ENCODE measurements around the gene CYSRT1. TPM values are rescaled to one million over a fixed set of nuclear protein-coding genes. Genes with fewer than 3 reads are reported as not detected.

The CYSRT1 gene
- 1.4 TPM in 1 of 2 replicates, not detected in the other for total RNA-seq

GRCh38 chr9:137224830-137225694 is at the start of gene CYSRT1:
TSS of gene CYSRT1 (plus strand) at chr9:137225174. CDS start at chr9:137225622, 448 bp downstream.

GRCh38 chr9:137188490-137189296 is 36.3 kb upstream of the CYSRT1 start, which contains the start of the genes ANAPC2 and SSNA1:
TSS of gene ANAPC2 (minus strand) at chr9:137188560. CDS start at chr9:137188532, 28 bp downstream.
TSS of gene SSNA1 (plus strand) at chr9:137188676. CDS start at chr9:137188727, 51 bp downstream.

GRCh38 chr9:137200311-137201204 is 24.4 kb upstream of the CYSRT1 start, which contains the start of gene TPRN:
TSS of gene TPRN (minus strand) at chr9:137200741. CDS start at chr9:137200711, 30 bp downstream.

GRCh38 chr9:137205126-137206069 is 19.6 kb upstream of the CYSRT1 start, which contains the start of the genes NDOR1 and TMEM203:
TSS of gene NDOR1 (plus strand) at chr9:137205700. CDS start at chr9:137205778, 78 bp downstream.
TSS of gene TMEM203 (minus strand) at chr9:137205648. CDS start at chr9:137205414, 234 bp downstream.

GRCh38 chr9:137222190-137223077 is 2.5 kb upstream of the CYSRT1 start, which contains the start of gene RNF208:
TSS of gene RNF208 (minus strand) at chr9:137222240. CDS start at chr9:137221212, 1,028 bp downstream.

GRCh38 chr9:137227054-137227852 is 2.3 kb downstream of the CYSRT1 start, which contains the start of gene RNF224:
TSS of gene RNF224 (plus strand) at chr9:137227502. CDS start at chr9:137228336, 834 bp downstream.

GRCh38 chr9:137230705-137231371 is 5.9 kb downstream of the CYSRT1 start, which contains the start of gene SLC34A3:
TSS of gene SLC34A3 (plus strand) at chr9:137230901. CDS start at chr9:137231703, 802 bp downstream.

GRCh38 chr9:137240841-137241489 is 16.0 kb downstream of the CYSRT1 start, which contains the start of gene TUBB4B:
TSS of gene TUBB4B (plus strand) at chr9:137241287. CDS start at chr9:137241361, 74 bp downstream.

GRCh38 chr9:137251194-137251461 is 26.2 kb downstream of the CYSRT1 start, which contains the start of gene STPG3:
TSS of gene STPG3 (plus strand) at chr9:137251286. CDS start at chr9:137251287, 1 bp downstream.

GRCh38 chr9:137254624-137255447 is 29.9 kb downstream of the CYSRT1 start, which contains the start of gene NELFB:
TSS of gene NELFB (plus strand) at chr9:137255327.

Other genes with a start within 250 kb of the CYSRT1 start
- gene PTGDS, start 247.7 kb upstream of the CYSRT1 start, total RNA-seq = 211 and 233 TPM in 2 replicates
- 0.73 TPM in 1 of 2 replicates, not detected in the other for gene LCNL1, start 242.2 kb upstream of the CYSRT1 start, total RNA-seq
- 22.2 and 22.3 TPM in 2 replicates for gene PAXX, start 232.8 kb upstream of the CYSRT1 start, total RNA-seq
- gene CLIC3, start 228.6 kb upstream of the CYSRT1 start, total RNA-seq = 0.83 and 3.2 TPM in 2 replicates
- gene ABCA2, start 196.9 kb upstream of the CYSRT1 start, total RNA-seq = 27.1 and 27.6 TPM in 2 replicates
- gene FUT7, start 193.1 kb upstream of the CYSRT1 start, total RNA-seq = not detected in 2 replicates
- 58.8 and 86.1 TPM in 2 replicates for gene NPDC1, start 179.0 kb upstream of the CYSRT1 start, total RNA-seq
- gene ENTPD2, start 171.1 kb upstream of the CYSRT1 start, total RNA-seq = not detected in 2 replicates
- gene SAPCD2, start 154.6 kb upstream of the CYSRT1 start, total RNA-seq = 0.34 and 0.75 TPM in 2 replicates
- 6.0 and 9.9 TPM in 2 replicates for gene UAP1L1, start 147.7 kb upstream of the CYSRT1 start, total RNA-seq
- 59.6 and 67.2 TPM in 2 replicates for gene MAN1B1, start 138.2 kb upstream of the CYSRT1 start, total RNA-seq
- gene DPP7, start 110.4 kb upstream of the CYSRT1 start, total RNA-seq = 97.4 and 113 TPM in 2 replicates
- gene GRIN1, start 86.0 kb upstream of the CYSRT1 start, total RNA-seq = 0.29 TPM in 1 of 2 replicates, not detected in the other
- gene LRRC26, start 55.1 kb upstream of the CYSRT1 start, total RNA-seq = not detected in 2 replicates
- not detected in 2 replicates for gene TMEM210, start 53.1 kb upstream of the CYSRT1 start, total RNA-seq
- gene ANAPC2, start 36.6 kb upstream of the CYSRT1 start, total RNA-seq = 10.9 and 19.1 TPM in 2 replicates
- 50.5 and 62.2 TPM in 2 replicates for gene SSNA1, start 36.5 kb upstream of the CYSRT1 start, total RNA-seq
- gene TPRN, start 24.4 kb upstream of the CYSRT1 start, total RNA-seq = 9.4 and 14.9 TPM in 2 replicates
- 33.2 and 33.7 TPM in 2 replicates for gene TMEM203, start 19.5 kb upstream of the CYSRT1 start, total RNA-seq
- 8.0 and 9.5 TPM in 2 replicates for gene NDOR1, start 19.5 kb upstream of the CYSRT1 start, total RNA-seq
- not detected in 2 replicates for gene RNF208, start 2.9 kb upstream of the CYSRT1 start, total RNA-seq
- not detected in 2 replicates for gene RNF224, start 2.3 kb downstream of the CYSRT1 start, total RNA-seq
- not detected in 2 replicates for gene SLC34A3, start 5.7 kb downstream of the CYSRT1 start, total RNA-seq
- gene TUBB4B, start 16.1 kb downstream of the CYSRT1 start, total RNA-seq = 118 and 122 TPM in 2 replicates
- not detected in 2 replicates for gene STPG3, start 26.1 kb downstream of the CYSRT1 start, total RNA-seq
- 33.9 and 37.6 TPM in 2 replicates for gene NELFB, start 30.2 kb downstream of the CYSRT1 start, total RNA-seq
- gene TOR4A, start 52.6 kb downstream of the CYSRT1 start, total RNA-seq = 4.0 and 5.3 TPM in 2 replicates
- 0.29 and 1.7 TPM in 2 replicates for gene NRARP, start 77.1 kb downstream of the CYSRT1 start, total RNA-seq
- 5.3 and 9.4 TPM in 2 replicates for gene EXD3, start 198.0 kb downstream of the CYSRT1 start, total RNA-seq
- gene NOXA1, start 198.2 kb downstream of the CYSRT1 start, total RNA-seq = 0.12 TPM in 1 of 2 replicates, not detected in the other
- gene ENTPD8, start 216.2 kb downstream of the CYSRT1 start, total RNA-seq = not detected in 2 replicates
- 50.7 and 74.4 TPM in 2 replicates for gene NSMF, start 234.2 kb downstream of the CYSRT1 start, total RNA-seq

Data from cardiac ventricle fibroblast (primary cell).